ELF-1 (cell line): Measurements from ENCODE around the gene P2RY12.

Experiments used
- DNase-seq: peaks from one replicate; pipeline ENCODE4 v3.0.0-alpha.2; 2016; ENCODE audit warnings: low read depth, low spot score

The P2RY12 gene

DNA sequence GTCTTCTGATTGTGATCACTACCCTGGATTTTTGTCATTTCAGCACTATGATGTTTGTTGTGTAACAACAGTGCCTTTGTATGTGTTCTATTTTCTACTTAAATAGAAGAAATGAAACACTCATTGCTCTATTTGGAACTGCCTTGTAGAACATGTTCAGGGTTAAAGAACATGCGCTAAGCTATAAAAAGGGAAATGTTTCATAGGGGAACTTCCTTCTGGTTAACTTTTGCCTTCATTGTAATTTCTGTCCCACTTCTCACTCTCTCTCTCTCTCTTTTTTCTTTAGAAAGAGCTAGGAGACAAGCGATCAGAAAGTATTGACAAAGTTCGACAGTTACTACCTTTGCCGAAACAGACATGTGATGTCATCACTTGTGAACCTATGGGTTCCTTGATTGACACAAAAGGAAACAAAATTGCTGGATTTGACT, at the start of gene P2RY12:
Gene P2RY12, minus strand, starts transcription at position 13 of the 434 bp plus-strand sequence. CDS start 45,908 bp downstream, outside the sequence.
- no peak for DNase-seq

- DNase-seq = no peak
Measured at GRCh38 chr3:151432616-151433372, 48.2 kb upstream of the P2RY12 start.

DNA sequence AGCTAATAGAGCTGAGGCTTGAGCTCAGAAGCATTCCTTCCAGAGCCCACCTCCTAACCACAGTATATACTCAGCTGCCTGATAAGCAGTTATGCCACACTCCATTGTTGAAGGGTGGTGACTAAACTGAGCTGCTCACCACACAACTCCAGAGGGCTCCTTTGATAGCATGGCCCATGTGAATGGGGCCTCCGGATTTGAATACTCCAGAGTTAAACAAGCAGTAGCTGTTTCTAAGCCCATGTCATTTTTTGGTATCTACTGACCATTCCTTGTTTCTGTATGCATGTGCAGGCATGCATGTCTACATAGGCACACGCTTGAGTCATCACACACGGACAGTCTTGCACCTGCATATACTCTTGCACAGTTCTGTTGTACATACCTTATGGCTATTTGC, 47.4 kb upstream of the P2RY12 start:
- DNase-seq = no peak

DNA sequence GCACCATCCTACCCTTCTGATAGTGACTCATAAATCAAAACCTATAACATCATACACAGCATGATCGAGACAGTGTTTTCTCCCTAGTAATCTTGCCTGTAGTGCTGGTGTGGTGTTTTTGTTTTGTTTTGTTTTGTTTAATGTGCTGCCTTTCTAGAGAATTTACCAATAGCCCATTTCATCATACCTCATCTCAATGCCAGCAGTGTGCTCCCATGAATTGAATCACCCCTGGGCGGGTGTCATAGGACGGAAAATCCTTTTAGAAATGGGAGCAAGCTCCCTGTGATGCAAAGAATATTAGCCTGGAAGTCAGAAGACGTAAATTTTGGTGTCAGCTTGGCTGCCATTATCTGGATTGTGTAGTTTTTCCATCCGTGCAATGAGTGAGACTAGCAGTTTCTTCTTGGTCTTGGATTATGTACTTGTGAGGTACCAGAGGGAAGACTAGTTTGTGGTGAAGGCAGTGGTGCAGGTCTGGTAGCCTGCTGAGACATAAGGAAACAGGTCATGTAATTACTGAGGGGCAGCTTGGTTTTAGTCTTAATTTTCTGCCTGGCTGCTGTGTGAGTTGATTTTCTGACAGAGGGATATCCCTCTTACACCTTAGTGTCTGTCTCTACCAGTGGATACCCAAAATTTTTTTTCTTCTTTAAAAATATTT, 46.4 kb upstream of the P2RY12 start:
- no peak for DNase-seq

DNA sequence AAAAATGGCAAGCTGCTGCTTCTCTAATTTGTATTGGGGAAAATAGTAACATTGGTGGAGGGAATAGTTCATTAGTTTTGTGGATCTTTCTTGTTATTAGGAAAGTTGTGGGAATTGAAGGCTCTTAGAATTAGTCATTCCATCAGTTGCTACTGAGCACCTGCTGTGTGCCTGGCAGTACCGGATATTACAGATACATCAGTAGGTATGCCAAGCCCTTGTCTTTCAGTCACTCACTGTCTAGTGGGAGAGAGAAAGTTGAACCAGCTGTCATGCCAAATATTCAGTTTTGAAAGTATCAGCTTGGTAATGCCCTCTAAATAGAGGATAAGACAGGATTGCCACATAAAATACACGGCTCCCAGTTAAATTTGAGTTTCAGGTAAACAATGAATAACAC, 43.8 kb upstream of the P2RY12 start:
- no peak for DNase-seq

DNA sequence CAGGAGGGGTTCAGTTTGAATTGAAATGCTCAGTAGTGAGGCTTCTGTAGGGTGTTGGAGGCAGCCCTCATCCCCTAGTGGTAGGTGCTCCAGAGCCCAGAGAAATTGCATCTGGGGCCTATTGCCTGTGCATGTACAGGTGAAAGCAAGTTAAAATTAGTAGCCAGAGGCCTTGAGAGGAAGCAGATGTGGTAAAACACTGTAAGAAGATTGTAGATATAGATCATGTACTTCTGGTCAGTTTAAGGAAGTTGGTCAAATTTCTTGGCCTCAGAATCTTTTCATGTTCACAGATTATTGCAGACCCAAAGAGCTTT, 41.7 kb upstream of the P2RY12 start:
- no peak for DNase-seq

GRCh38 chr3:151425627-151426340, 41.2 kb upstream of the P2RY12 start:
- no peak for DNase-seq

- no peak for DNase-seq
Measured at GRCh38 chr3:151423091-151423490, 38.5 kb upstream of the P2RY12 start.

- DNase-seq = no peak
Measured at GRCh38 chr3:151421938-151422337, 37.4 kb upstream of the P2RY12 start.

DNA sequence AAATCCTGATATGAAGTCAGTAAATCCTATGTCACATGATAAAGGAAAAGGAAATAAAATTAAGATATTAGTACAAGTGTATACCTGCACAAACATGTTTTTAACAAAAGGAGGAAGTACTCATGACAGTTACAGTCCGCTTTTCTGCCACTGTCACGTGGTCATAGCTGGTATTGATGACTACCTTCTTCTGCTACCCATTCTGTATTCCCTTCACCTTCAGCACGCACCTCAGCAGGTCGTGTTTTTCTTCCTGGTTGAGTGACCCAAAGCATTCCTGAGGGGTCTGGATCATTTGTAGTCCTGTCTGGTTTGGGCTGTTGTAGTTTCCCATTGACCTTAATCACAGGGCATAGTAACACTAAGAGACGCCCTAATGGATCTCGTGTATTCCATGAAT, 35.3 kb upstream of the P2RY12 start:
- DNase-seq = no peak

- DNase-seq = no peak
Measured at GRCh38 chr3:151415289-151415688, 30.7 kb upstream of the P2RY12 start.

GRCh38 chr3:151412989-151413388, 28.4 kb upstream of the P2RY12 start:
- peak; percentile 22 for DNase-seq

GRCh38 chr3:151410891-151411559, 26.5 kb upstream of the P2RY12 start:
- DNase-seq = no peak

GRCh38 chr3:151407928-151408327, 23.4 kb upstream of the P2RY12 start:
- no peak for DNase-seq

DNA sequence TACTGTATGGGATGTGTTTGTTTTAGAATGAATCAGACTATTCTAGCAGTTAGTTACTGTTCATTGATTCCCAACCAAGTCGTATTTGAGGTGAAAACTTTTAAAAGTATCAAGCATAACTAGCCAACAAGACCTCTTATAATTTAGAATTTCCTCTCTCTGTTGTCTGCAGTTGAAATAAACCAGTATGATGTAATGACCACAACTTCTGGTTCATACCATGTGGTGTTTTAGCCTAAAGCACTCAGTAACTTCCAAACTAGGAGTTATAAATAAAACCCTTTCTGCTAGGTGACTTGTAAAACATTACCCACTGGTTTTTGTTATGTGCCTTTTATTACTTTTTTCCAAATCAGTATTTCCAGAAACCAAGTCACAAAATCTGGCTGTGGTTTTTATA, 19.8 kb upstream of the P2RY12 start:
- no peak for DNase-seq

DNA sequence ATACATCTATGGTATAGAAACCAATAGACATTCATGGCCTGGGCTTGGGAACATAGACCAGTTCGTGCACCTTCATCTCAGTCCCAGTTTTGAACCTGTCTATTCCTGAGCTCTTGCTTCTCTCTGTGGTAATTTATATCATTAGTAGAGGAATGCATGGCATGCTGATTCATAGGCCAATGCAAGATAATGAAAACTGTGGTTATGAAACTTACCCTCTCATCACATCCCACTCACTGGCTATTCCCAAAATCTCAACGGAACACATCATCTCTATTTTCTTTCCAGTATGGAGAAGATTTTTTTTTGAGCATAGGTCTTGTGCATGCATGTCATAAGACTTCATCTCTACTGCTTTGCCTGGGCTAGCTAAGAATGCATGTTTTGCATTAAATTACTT, 18.7 kb upstream of the P2RY12 start:
- DNase-seq = no peak

GRCh38 chr3:151402349-151402748, 17.8 kb upstream of the P2RY12 start:
- DNase-seq = no peak

- no peak for DNase-seq
Measured at GRCh38 chr3:151400341-151400740, 15.8 kb upstream of the P2RY12 start.

DNA sequence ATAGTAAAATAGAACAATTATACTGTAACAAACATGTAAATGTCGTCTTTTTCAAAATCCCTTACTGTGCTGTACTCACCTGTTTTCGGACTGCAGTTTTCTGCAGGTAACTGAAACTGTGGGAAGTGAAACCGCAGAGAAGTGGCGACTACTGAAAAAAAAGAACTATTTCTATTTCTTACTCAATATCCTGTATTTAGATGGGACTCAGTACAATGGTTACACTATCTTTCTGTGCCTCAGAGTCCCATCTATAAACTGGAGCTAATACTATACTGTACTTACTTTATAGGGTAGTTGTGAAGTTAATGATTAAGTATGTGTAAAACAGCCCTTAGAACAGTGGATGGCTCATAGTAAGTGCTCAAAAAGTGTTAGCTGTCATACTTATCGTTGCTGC, 14.3 kb upstream of the P2RY12 start:
- DNase-seq = no peak

DNA sequence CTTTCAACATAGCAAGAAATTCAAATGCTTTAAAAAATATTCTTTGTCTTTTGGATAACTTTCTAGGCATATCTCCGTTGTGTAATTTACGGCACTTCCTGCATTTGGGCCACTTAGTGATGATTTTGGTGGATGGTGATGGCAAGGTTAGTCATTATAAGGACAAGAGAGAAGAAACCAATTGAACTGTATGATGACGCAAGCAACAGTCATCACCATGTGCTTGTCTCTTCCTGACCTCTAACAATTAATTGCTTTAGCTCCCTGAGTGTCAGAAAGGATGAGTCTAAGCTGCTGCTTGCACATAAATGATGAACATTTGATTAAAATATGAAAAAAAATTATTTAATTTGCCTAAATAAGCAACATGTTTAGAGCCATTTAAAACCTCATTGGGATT, 11.3 kb upstream of the P2RY12 start:
- DNase-seq = no peak

DNA sequence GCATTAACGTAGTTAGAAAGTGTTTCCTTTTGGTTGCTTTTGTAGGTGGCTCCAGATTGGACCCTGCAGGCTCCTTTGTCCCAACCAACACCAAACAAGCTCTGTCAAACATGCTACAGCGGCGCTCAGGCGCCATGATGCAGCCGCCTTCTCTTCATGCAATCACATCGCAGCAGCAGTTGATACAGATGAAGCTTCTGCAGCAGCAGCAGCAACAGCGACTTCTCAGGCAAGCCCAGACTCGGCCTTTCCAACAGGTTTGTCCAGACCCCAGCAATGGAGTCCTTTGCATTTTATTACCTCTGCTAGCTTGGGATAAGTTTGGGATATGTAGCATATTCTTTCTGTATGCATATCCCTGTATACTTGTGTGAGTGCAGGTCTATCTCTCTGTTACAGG, 10.1 kb upstream of the P2RY12 start:
- peak; percentile 48 for DNase-seq

GRCh38 chr3:151393941-151394340, 9.4 kb upstream of the P2RY12 start:
- DNase-seq = no peak
